ENCODE data around the gene TFDP1. TPM values are rescaled to one million over a fixed set of nuclear protein-coding genes. Genes with fewer than 3 reads are reported as not detected.

The TFDP1 gene
- total and polyA plus RNA-seq, 2 experiments from 2014 or later: 74.8 to 122 TPM

- H3K4me1 ChIP-seq (ENCODE audit: insufficient read depth): no peaks in the 10 kb centered on the region
- WGBS, 2 experiments (ENCODE audit: low coverage in 1 of 2, low lambda C conversion rate in 2 of 2, missing lambda C conversion rate in 2 of 2): 87 to 89% methylated on average over 13 of the region's 13 CpGs
- H3K9me2 ChIP-seq (ENCODE audit: insufficient read depth): no peaks in the 10 kb centered on the region
- no peaks in the 10 kb centered on the region; the same call in 1 of the 2 replicates for H3K36me3 ChIP-seq (ENCODE audit: low read depth)
- H3K27ac ChIP-seq: no peak overlapping the region
- no peak for DNase-seq
- no peaks in the 10 kb centered on the region; the same call in 1 of the 2 replicates for H4K20me1 ChIP-seq (ENCODE audit: insufficient read depth)
- no peaks in the 10 kb centered on the region for H3K9me3 ChIP-seq (ENCODE audit: low read depth)
- no peaks in the 10 kb centered on the region for H3F3A ChIP-seq (ENCODE audit: insufficient read depth)
- no peak overlapping the region for H2AFZ ChIP-seq
- H3K4me2 ChIP-seq (ENCODE audit: unreplicated experiment): no peak overlapping the region
- no peaks in the 10 kb centered on the region for H3K27me3 ChIP-seq (replicated peaks; ENCODE audit: insufficient read depth)
- no peak overlapping the region for H3K4me3 ChIP-seq
- H3K79me2 ChIP-seq (ENCODE audit: insufficient read depth): peaks cover 99% of the 10 kb centered on the region
- no peak overlapping the region for H3K9ac ChIP-seq
- TF ChIP-seq EZH2phosphoT487 (IDR thresholded peaks at IDR 0.05; ENCODE audit: insufficient read depth, low read depth) (no peak), EZH2 (IDR thresholded peaks at IDR 0.05; ENCODE audit: insufficient read depth, poor library complexity, severe bottlenecking) (no peak)
- in situ Hi-C loops (cut with MboI): no loop called here
These were observed 18.7 kb downstream of the TFDP1 start for GRCh38 chr13:113603116-113603710.

- H3K4me2 ChIP-seq (ENCODE audit: unreplicated experiment): no peak overlapping the region
- no peaks in the 10 kb centered on the region for H3K9me3 ChIP-seq (ENCODE audit: low read depth)
- no peaks in the 10 kb centered on the region; the same call in 1 of the 2 replicates for H3K36me3 ChIP-seq (ENCODE audit: low read depth)
- no peak overlapping the region for H2AFZ ChIP-seq
- no peaks in the 10 kb centered on the region for H3K9me2 ChIP-seq (ENCODE audit: insufficient read depth)
- DNase-seq: no peak
- TF ChIP-seq EZH2phosphoT487 (IDR thresholded peaks at IDR 0.05; ENCODE audit: insufficient read depth, low read depth) (no peak), EZH2 (IDR thresholded peaks at IDR 0.05; ENCODE audit: insufficient read depth, poor library complexity, severe bottlenecking) (no peak)
- H3K9ac ChIP-seq: no peak overlapping the region
- no peaks in the 10 kb centered on the region for H3F3A ChIP-seq (ENCODE audit: insufficient read depth)
- no peak overlapping the region for H3K27ac ChIP-seq
- no peaks in the 10 kb centered on the region for H3K27me3 ChIP-seq (replicated peaks; ENCODE audit: insufficient read depth)
- no peaks in the 10 kb centered on the region for H3K4me1 ChIP-seq (ENCODE audit: insufficient read depth)
- peaks cover 99% of the 10 kb centered on the region for H3K79me2 ChIP-seq (ENCODE audit: insufficient read depth)
- no peaks in the 10 kb centered on the region; the same call in 1 of the 2 replicates for H4K20me1 ChIP-seq (ENCODE audit: insufficient read depth)
- no peak overlapping the region for H3K4me3 ChIP-seq
- 100% methylated on average over 1 of the region's 1 CpG for WGBS, 2 experiments (ENCODE audit: low coverage in 1 of 2, low lambda C conversion rate in 2 of 2, missing lambda C conversion rate in 2 of 2)
- in situ Hi-C loops (cut with MboI): no loop called here
These were observed 19.6 kb downstream of the TFDP1 start for GRCh38 chr13:113604186-113604585.

GRCh38 chr13:113605461-113605860, 20.9 kb downstream of the TFDP1 start:
- no peaks in the 10 kb centered on the region for H3K9me2 ChIP-seq (ENCODE audit: insufficient read depth)
- peaks cover 99% of the 10 kb centered on the region for H3K79me2 ChIP-seq (ENCODE audit: insufficient read depth)
- no peaks in the 10 kb centered on the region for H3K4me1 ChIP-seq (ENCODE audit: insufficient read depth)
- no peaks in the 10 kb centered on the region for H3K9me3 ChIP-seq (ENCODE audit: low read depth)
- H3F3A ChIP-seq (ENCODE audit: insufficient read depth): no peaks in the 10 kb centered on the region
- no peak overlapping the region for H3K9ac ChIP-seq
- no peaks in the 10 kb centered on the region; the same call in 1 of the 2 replicates for H4K20me1 ChIP-seq (ENCODE audit: insufficient read depth)
- no peaks in the 10 kb centered on the region for H3K36me3 ChIP-seq (ENCODE audit: low read depth)
- WGBS, 2 experiments (ENCODE audit: low coverage in 1 of 2, low lambda C conversion rate in 2 of 2, missing lambda C conversion rate in 2 of 2): 93 to 94% methylated on average over 8 of the region's 8 CpGs
- H3K4me2 ChIP-seq (ENCODE audit: unreplicated experiment): no peak overlapping the region
- no peak for DNase-seq
- no peak overlapping the region for H2AFZ ChIP-seq
- in situ Hi-C loops (cut with MboI): no loop called here
- no peak overlapping the region for H3K27ac ChIP-seq
- TF ChIP-seq EZH2 (IDR thresholded peaks at IDR 0.05; ENCODE audit: insufficient read depth, poor library complexity, severe bottlenecking) (no peak), EZH2phosphoT487 (IDR thresholded peaks at IDR 0.05; ENCODE audit: insufficient read depth, low read depth) (no peak)
- no peak overlapping the region for H3K4me3 ChIP-seq
- no peaks in the 10 kb centered on the region for H3K27me3 ChIP-seq (replicated peaks; ENCODE audit: insufficient read depth)

- WGBS, 2 experiments (ENCODE audit: low coverage in 1 of 2, low lambda C conversion rate in 2 of 2, missing lambda C conversion rate in 2 of 2): 97 to 99% methylated on average over 12 to 34 of the region's 34 CpGs
- no peaks in the 10 kb centered on the region for H3K27me3 ChIP-seq (replicated peaks; ENCODE audit: insufficient read depth)
- H3K27ac ChIP-seq: no peak overlapping the region
- H2AFZ ChIP-seq: no peak overlapping the region
- in situ Hi-C loops (cut with MboI): no loop called here
- H3K79me2 ChIP-seq (ENCODE audit: insufficient read depth): peaks cover 99% of the 10 kb centered on the region
- H3K9ac ChIP-seq: no peak overlapping the region
- no peak for DNase-seq
- no peak for TF ChIP-seq EZH2 (IDR thresholded peaks at IDR 0.05; ENCODE audit: insufficient read depth, poor library complexity, severe bottlenecking)
- TF ChIP-seq EZH2phosphoT487 (IDR thresholded peaks at IDR 0.05; ENCODE audit: insufficient read depth, low read depth): no peak
- no peaks in the 10 kb centered on the region; the same call in 1 of the 2 replicates for H4K20me1 ChIP-seq (ENCODE audit: insufficient read depth)
- H3K9me3 ChIP-seq (ENCODE audit: low read depth): no peaks in the 10 kb centered on the region
- no peaks in the 10 kb centered on the region for H3F3A ChIP-seq (ENCODE audit: insufficient read depth)
- no peak overlapping the region for H3K4me3 ChIP-seq
- H3K4me1 ChIP-seq (ENCODE audit: insufficient read depth): no peaks in the 10 kb centered on the region
- no peaks in the 10 kb centered on the region; the same call in 1 of the 2 replicates for H3K36me3 ChIP-seq (ENCODE audit: low read depth)
- H3K9me2 ChIP-seq (ENCODE audit: insufficient read depth): no peaks in the 10 kb centered on the region
- H3K4me2 ChIP-seq (ENCODE audit: unreplicated experiment): no peak overlapping the region
These were observed 21.4 kb downstream of the TFDP1 start for GRCh38 chr13:113605866-113606438.
